ENCODE results near the gene FLT3LG.

- TF ChIP-seq, protein P1, sequence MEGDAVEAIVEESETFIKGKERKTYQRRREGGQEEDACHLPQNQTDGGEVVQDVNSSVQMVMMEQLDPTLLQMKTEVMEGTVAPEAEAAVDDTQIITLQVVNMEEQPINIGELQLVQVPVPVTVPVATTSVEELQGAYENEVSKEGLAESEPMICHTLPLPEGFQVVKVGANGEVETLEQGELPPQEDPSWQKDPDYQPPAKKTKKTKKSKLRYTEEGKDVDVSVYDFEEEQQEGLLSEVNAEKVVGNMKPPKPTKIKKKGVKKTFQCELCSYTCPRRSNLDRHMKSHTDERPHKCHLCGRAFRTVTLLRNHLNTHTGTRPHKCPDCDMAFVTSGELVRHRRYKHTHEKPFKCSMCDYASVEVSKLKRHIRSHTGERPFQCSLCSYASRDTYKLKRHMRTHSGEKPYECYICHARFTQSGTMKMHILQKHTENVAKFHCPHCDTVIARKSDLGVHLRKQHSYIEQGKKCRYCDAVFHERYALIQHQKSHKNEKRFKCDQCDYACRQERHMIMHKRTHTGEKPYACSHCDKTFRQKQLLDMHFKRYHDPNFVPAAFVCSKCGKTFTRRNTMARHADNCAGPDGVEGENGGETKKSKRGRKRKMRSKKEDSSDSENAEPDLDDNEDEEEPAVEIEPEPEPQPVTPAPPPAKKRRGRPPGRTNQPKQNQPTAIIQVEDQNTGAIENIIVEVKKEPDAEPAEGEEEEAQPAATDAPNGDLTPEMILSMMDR (IDR thresholded peaks at IDR 0.05), result no peak
- TF ChIP-seq POLR2AphosphoS5 (IDR thresholded peaks at IDR 0.05), result no peak
- TF ChIP-seq POLR2A (IDR thresholded peaks at IDR 0.05), result no peak
- no peak for TF ChIP-seq EP300 (IDR thresholded peaks at IDR 0.05)
Observed at GRCh38 chr19:49474542-49474924, 518 bp downstream of the FLT3LG start.

Measured in gastroesophageal sphincter (tissue), 3 donors.